Fibroblast of mammary gland (primary cell): ENCODE data around the gene KCNJ1.

Experiments used
- DNase-seq: peaks from one replicate; pipeline ENCODE4 v3.0.0-alpha.2; 2010; ENCODE audit warnings: low read depth
- H3K4me3 ChIP-seq: 2 replicates; pipeline ENCODE4 v1.5.1; 2011; ENCODE audit warnings: low read depth, mild to moderate bottlenecking, low read length, moderate library complexity; ENCODE audit not compliant: control insufficient read depth
- CTCF ChIP-seq: conservative IDR thresholded peaks from 2 replicates; pipeline ENCODE4 v1.5.1; 2011; ENCODE audit warnings: low read depth, low read length, inconsistent platforms; ENCODE audit not compliant: control insufficient read depth, insufficient read depth

Gene KCNJ1

DNA sequence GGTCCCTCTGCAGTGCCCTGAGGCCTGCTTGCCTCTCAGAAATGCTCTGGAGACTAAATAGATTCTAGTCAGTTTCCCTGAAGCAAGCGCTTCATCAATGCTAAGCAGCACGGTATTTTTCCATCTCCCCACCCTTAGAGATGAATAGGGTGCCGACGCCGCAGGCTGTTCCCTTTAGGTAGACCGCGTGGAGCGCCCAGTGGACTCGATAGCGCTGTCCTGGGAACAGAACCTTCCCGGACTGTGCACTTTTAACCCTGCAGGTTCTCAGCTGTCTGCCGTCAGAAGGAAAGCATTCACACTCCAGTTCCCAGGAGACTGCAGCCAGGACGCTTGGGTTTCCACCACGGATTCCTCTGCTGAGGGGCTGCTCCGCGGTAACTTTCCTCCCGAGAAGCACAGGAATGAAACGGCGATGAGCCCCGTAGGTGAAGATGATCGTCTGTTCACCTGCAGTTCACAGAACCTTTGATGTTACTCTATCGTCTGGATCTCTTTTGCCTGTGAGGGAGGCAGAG, 9.1 kb upstream of the KCNJ1 start:
- no peak for TF ChIP-seq CTCF
- no peak overlapping the region for H3K4me3 ChIP-seq
- DNase-seq: no peak

- TF ChIP-seq CTCF: no peak
- peak; percentile 19 for DNase-seq
- H3K4me3 ChIP-seq: no peak overlapping the region
These were observed 7.3 kb upstream of the KCNJ1 start for GRCh38 chr11:128874427-128874826.

- no peak overlapping the region for H3K4me3 ChIP-seq
- DNase-seq: no peak
- no peak for TF ChIP-seq CTCF
These were observed 5.5 kb upstream of the KCNJ1 start for GRCh38 chr11:128872594-128872993.

DNA sequence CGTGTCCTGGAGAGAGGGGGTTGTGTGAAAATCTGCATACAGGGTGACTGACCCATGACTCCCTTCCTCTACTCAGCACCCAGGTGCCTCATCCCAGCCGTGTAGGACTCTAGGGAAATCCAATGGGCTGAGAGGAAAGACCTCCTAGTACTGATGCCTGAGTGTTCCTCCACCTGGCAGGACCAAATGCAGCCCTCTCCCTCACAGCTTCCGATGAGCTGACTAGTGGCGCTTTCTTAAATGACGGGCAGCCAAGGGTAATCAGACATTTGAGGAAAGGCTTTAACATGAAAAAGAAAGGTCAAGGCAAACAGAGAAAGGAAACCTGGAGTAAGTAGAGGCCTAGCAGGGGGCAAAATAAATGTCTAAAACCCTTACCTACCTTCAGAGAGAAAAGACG, 5.0 kb upstream of the KCNJ1 start:
- no peak overlapping the region for H3K4me3 ChIP-seq
- no peak for DNase-seq
- no peak for TF ChIP-seq CTCF

DNA sequence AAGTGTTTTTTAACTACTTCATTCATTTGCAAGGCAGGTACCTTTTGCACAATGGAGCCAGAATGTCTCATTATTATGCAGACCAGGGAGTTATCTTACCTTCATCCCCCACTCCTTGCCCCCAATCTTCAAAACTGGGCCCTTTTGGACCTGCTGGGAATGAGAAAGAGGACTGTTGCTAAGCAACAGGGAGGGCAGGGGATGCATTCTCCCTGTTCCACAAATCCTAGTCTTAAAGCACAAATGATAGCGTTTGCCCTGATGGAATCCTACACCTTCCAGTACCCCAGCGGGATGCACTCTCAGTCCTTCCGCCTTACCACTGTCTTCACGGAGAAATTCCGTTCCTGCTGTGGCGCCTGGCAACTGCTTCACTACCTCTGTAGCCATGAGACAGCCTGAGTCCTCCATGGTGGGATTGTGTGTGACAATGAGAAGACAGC, 4.1 kb upstream of the KCNJ1 start:
- TF ChIP-seq CTCF: no peak

GRCh38 chr11:128868841-128869671, 2.0 kb upstream of the KCNJ1 start:
- no peak for TF ChIP-seq CTCF
- no peak for DNase-seq
- no peak overlapping the region for H3K4me3 ChIP-seq

More for the DNA sequence above, 4.1 kb upstream of the KCNJ1 start:
- no peak overlapping the region for H3K4me3 ChIP-seq
- no peak for DNase-seq
